ENCODE results near the gene SLC6A8.
"Not testable (repeated sequence)": the region's sequence is repeated elsewhere in the genome, so short reads cannot be mapped to it uniquely, and the experiment has no call there.

SLC6A8 gene

GRCh38 chrX:153673428-153674218 is 14.1 kb upstream of the SLC6A8 start, which contains the start of gene PNCK:
Gene PNCK, minus strand, starts transcription at chrX:153673813. Its CDS starts 737 bp downstream, at chrX:153673076.
- TF ChIP-seq EZH2phosphoT487 (IDR thresholded peaks at IDR 0.05; ENCODE audit: low read depth): no peak
- TF ChIP-seq CTCF (IDR thresholded peaks at IDR 0.05; ENCODE audit: low read depth, low read length): no peak

GRCh38 chrX:153674219-153674851 is 13.4 kb upstream of the SLC6A8 start:
- Histone ChIP-seq H3K4me2 (ENCODE audit: low read length) (no peak overlapping the region), H3K4me3 (ENCODE audit: low read length) (no peak overlapping the region), H3K9me3 (ENCODE audit: insufficient read depth, low read length) (no peaks in the 10 kb centered on the region), H3K9ac (ENCODE audit: low read length) (no peak overlapping the region), H2AFZ (ENCODE audit: low read depth, low read length) (no peak overlapping the region), H4K20me1 (ENCODE audit: insufficient read depth, low read length) (no peaks in the 10 kb centered on the region), H3K36me3 (replicated peaks; ENCODE audit: low read depth, low read length) (no peaks in the 10 kb centered on the region), H3K79me2 (ENCODE audit: low read length) (no peaks in the 10 kb centered on the region), H3K4me1 (ENCODE audit: low read length) (no peaks in the 10 kb centered on the region; the same call in 1 of the 2 replicates), H3K27me3 (ENCODE audit: low read depth, low read length) (no peaks in the 10 kb centered on the region), H3K27ac (ENCODE audit: low read length) (no peak overlapping the region)
- TF ChIP-seq CTCF (IDR thresholded peaks at IDR 0.05; ENCODE audit: low read depth, low read length) (no peak), EZH2phosphoT487 (IDR thresholded peaks at IDR 0.05; ENCODE audit: low read depth) (no peak)

More at GRCh38 chrX:153673428-153674218, 14.1 kb upstream of the SLC6A8 start, which contains the start of gene PNCK:
- Histone ChIP-seq H3K9ac (ENCODE audit: low read length) (no peak within 1 kb of the TSS), H3K27ac (ENCODE audit: low read length) (no peak within 1 kb of the TSS), H3K4me3 (ENCODE audit: low read length) (no peak within 1 kb of the TSS), H3K36me3 (replicated peaks; ENCODE audit: low read depth, low read length) (no peaks in the 10 kb centered on the region), H3K9me3 (ENCODE audit: insufficient read depth, low read length) (no peaks in the 10 kb centered on the region), H2AFZ (ENCODE audit: low read depth, low read length) (no peak within 1 kb of the TSS), H3K27me3 (ENCODE audit: low read depth, low read length) (no peaks in the 10 kb centered on the region), H3K4me1 (ENCODE audit: low read length) (no peaks in the 10 kb centered on the region; the same call in 1 of the 2 replicates), H4K20me1 (ENCODE audit: insufficient read depth, low read length) (no peaks in the 10 kb centered on the region), H3K79me2 (ENCODE audit: low read length) (no peaks in the 10 kb centered on the region), H3K4me2 (ENCODE audit: low read length) (no peak within 1 kb of the TSS)

GRCh38 chrX:153681175-153681574 is 6.6 kb upstream of the SLC6A8 start:
- Histone ChIP-seq H3K79me2 (ENCODE audit: low read length) (no peaks in the 10 kb centered on the region), H2AFZ (ENCODE audit: low read depth, low read length) (no peak overlapping the region), H3K4me2 (ENCODE audit: low read length) (no peak overlapping the region), H3K9me3 (ENCODE audit: insufficient read depth, low read length) (no peaks in the 10 kb centered on the region), H4K20me1 (ENCODE audit: insufficient read depth, low read length) (no peaks in the 10 kb centered on the region), H3K27ac (ENCODE audit: low read length) (no peak overlapping the region), H3K36me3 (replicated peaks; ENCODE audit: low read depth, low read length) (no peaks in the 10 kb centered on the region), H3K9ac (ENCODE audit: low read length) (no peak overlapping the region), H3K4me3 (ENCODE audit: low read length) (no peak overlapping the region), H3K27me3 (ENCODE audit: low read depth, low read length) (no peaks in the 10 kb centered on the region), H3K4me1 (ENCODE audit: low read length) (no peaks in the 10 kb centered on the region)
- TF ChIP-seq EZH2phosphoT487 (IDR thresholded peaks at IDR 0.05; ENCODE audit: low read depth): no peak
- TF ChIP-seq CTCF (IDR thresholded peaks at IDR 0.05; ENCODE audit: low read depth, low read length): no peak

- not testable (repeated sequence) for H3K4me2 ChIP-seq (ENCODE audit: low read length); H3K27ac ChIP-seq (ENCODE audit: low read length)
Measured at GRCh38 chrX:153683486-153683885, 4.2 kb upstream of the SLC6A8 start.

More at GRCh38 chrX:153683486-153683885, 4.2 kb upstream of the SLC6A8 start:
- H3K9ac ChIP-seq (ENCODE audit: low read length); H4K20me1 ChIP-seq (ENCODE audit: insufficient read depth, low read length); H3K4me3 ChIP-seq (ENCODE audit: low read length); H3K36me3 ChIP-seq (replicated peaks; ENCODE audit: low read depth, low read length); H3K79me2 ChIP-seq (ENCODE audit: low read length); H3K27me3 ChIP-seq (ENCODE audit: low read depth, low read length); H3K9me3 ChIP-seq (ENCODE audit: insufficient read depth, low read length); H3K4me1 ChIP-seq (ENCODE audit: low read length); H2AFZ ChIP-seq (ENCODE audit: low read depth, low read length): not testable (repeated sequence)

Measured in OCI-LY3 (cell line).